Posterior vena cava (tissue), 2 donors: ENCODE measurements around the gene C11orf68. TPM values are rescaled to one million over a fixed set of nuclear protein-coding genes. Genes with fewer than 3 reads are reported as not detected.
"Not testable (repeated sequence)": the region's sequence is repeated elsewhere in the genome, so short reads cannot be mapped to it uniquely, and the experiment has no call there.

Experiments used
- DNase-seq: peaks from one replicate; pipeline ENCODE4 v3.0.0-alpha.2; 2020; ENCODE audit warnings: low spot score
- intact Hi-C, 2 donors: fragments of 100-400 bp; cut with DNase I; formaldehyde crosslinking; loops; one replicate each; pipeline versions ENCODE4 v1.14.1 to v1.14.2; 2022 to 2023
- long read RNA-seq, 2 donors: library from polyadenylated mRNA; unstranded; transcript quantifications; one replicate each; pipeline ENCODE4 v2.0.0, GENCODE V29; 2020 to 2021
- total RNA-seq, 2 donors: library from RNA; stranded (reverse); fragmentation: NEBNext Ultra II Directional; extraction: Animal tissue kit (Norgen Biotek cat#: 25700); gene quantifications; one replicate each; pipeline ENCODE4 v1.2.1, GENCODE V29; 2021
- donor health status: DM: yes; HTN: yes; CAD: no.
- donor health status: DM: yes; HTN: yes; CAD: no.

C11orf68 gene
- total RNA-seq = 10 to 100 TPM; 35.7 to 36.0 TPM
- long read RNA-seq, donor 1, transcript C11orf68-202 (2 exons, 1,559 nt) = major isoform, 9 of 15 reads
- long read RNA-seq, donor 1, partial matches to known transcripts = 0 of 15 reads
- long read RNA-seq, donor 1, other reads (novel, unspliced or antisense) = 0 of 15 reads
- long read RNA-seq, donor 2, partial matches to known transcripts = 0 of 6 reads
- long read RNA-seq, donor 2, other reads (novel, unspliced or antisense) = 0 of 6 reads

GRCh38 chr11:65918211-65919140, at the start of gene C11orf68:
Gene C11orf68 (minus strand): TSS chr11:65919062. CDS start chr11:65919031, 31 bp downstream.
- no peak for DNase-seq
- intact Hi-C loops = no loop called here

- intact Hi-C loops = loop anchor here in 1 of 2 donors (10.0 kb wide), 1 partner anchor 83 kb away; the partner anchor contains the start of gene FIBP
- DNase-seq = no peak
Observed at GRCh38 chr11:65967329-65967934, 48.6 kb upstream of the C11orf68 start.

- intact Hi-C loops = loop anchor here in 1 of 2 donors (10.0 kb wide), 1 partner anchor 81 kb away; the partner anchor contains the start of gene FIBP
- no peak for DNase-seq
Observed at GRCh38 chr11:65965986-65966762, 47.3 kb upstream of the C11orf68 start.

GRCh38 chr11:65964906-65965305, 46.0 kb upstream of the C11orf68 start:
- intact Hi-C loops = loop anchor here (5.0 to 10.0 kb wide), 3 partner anchors 43 to 408 kb away; partner anchors contain the start of genes FIBP (in 1 of the 2) and LTBP3 (in 1 of the 2)
- DNase-seq = no peak

- intact Hi-C loops = loop anchor here (5.0 to 10.0 kb wide), 3 partner anchors 40 to 405 kb away; partner anchors contain the start of genes FIBP (in 1 of the 2) and LTBP3 (in 1 of the 2)
- no peak for DNase-seq
Observed at GRCh38 chr11:65962141-65962564, 43.3 kb upstream of the C11orf68 start.

- intact Hi-C loops = loop anchor here (5.0 to 10.0 kb wide), 3 partner anchors 39 to 404 kb away; partner anchors contain the start of genes FIBP (in 1 of the 2) and LTBP3 (in 1 of the 2)
- peak; percentile 99 for DNase-seq
Observed at GRCh38 chr11:65961267-65962140, 42.6 kb upstream of the C11orf68 start, which contains the start of gene SART1. Gene SART1 (plus strand): TSS chr11:65961734. CDS start chr11:65961781, 47 bp downstream.

- no peak for DNase-seq
- intact Hi-C loops = loop anchor here (5.0 to 10.0 kb wide), 3 partner anchors 39 to 404 kb away; partner anchors contain the start of genes FIBP (in 1 of the 2) and LTBP3 (in 1 of the 2)
Observed at GRCh38 chr11:65960824-65961266, 42.0 kb upstream of the C11orf68 start.

- intact Hi-C loops = loop anchor here in 1 of 2 donors (5.0 kb wide), 1 partner anchor 1168 kb away; no protein-coding TSS in a partner anchor
- peak; percentile 77 for DNase-seq
Observed at GRCh38 chr11:65958774-65959420, 40.0 kb upstream of the C11orf68 start.

- DNase-seq = no peak
- intact Hi-C loops = loop anchor here in 1 of 2 donors (5.0 kb wide), 1 partner anchor 1169 kb away; no protein-coding TSS in a partner anchor
Observed at GRCh38 chr11:65958291-65958690, 39.4 kb upstream of the C11orf68 start.

- DNase-seq = no peak
- intact Hi-C loops = loop anchor here in 1 of 2 donors (5.0 kb wide), 1 partner anchor 1173 kb away; no protein-coding TSS in a partner anchor
Observed at GRCh38 chr11:65954771-65955170, 35.9 kb upstream of the C11orf68 start.

GRCh38 chr11:65953471-65953870, 34.6 kb upstream of the C11orf68 start:
- DNase-seq = no peak
- intact Hi-C loops = no loop called here

- intact Hi-C loops = no loop called here
- DNase-seq = no peak
Observed at GRCh38 chr11:65952052-65952521, 33.2 kb upstream of the C11orf68 start.

GRCh38 chr11:65951641-65952040, 32.8 kb upstream of the C11orf68 start:
- DNase-seq, intact Hi-C loops: not testable (repeated sequence)

GRCh38 chr11:65950711-65951110, 31.8 kb upstream of the C11orf68 start:
- intact Hi-C loops, DNase-seq: not testable (repeated sequence)

- intact Hi-C loops = no loop called here
- DNase-seq = peak; percentile 24
Observed at GRCh38 chr11:65947603-65948125, 28.8 kb upstream of the C11orf68 start.

- no peak for DNase-seq
- intact Hi-C loops = no loop called here
Observed at GRCh38 chr11:65947133-65947532, 28.3 kb upstream of the C11orf68 start.
